AG04449 (cell line): ENCODE measurements around the gene STAB1.

Experiments used
- CTCF ChIA-PET: fragments of 350-600 bp; formaldehyde crosslinking; extraction: SDS; loops from one replicate; lab custom pipeline; 2021; ENCODE audit warnings: antibody characterized with exemption; lab: Yijun Ruan, JAX
- POLR2A ChIA-PET: fragments of 400-600, 350-600 bp; formaldehyde crosslinking; extraction: SDS; loops from one replicate; lab custom pipeline; 2020; ENCODE audit warnings: antibody characterized with exemption, inconsistent platforms; lab: Yijun Ruan, JAX
- DNase-seq: peaks from one replicate; pipeline ENCODE4 v3.0.0-alpha.2; 2010; ENCODE audit warnings: low read depth, low spot score
- H3K4me3 ChIP-seq: 2 replicates; pipeline ENCODE4 v1.5.1; 2011; ENCODE audit warnings: low read depth, mild to moderate bottlenecking, control low read depth, low read length
- TF ChIP-seq, protein P1 (sequence below): IDR thresholded peaks from one replicate; pipeline ENCODE4 v1.5.1; 2011; ENCODE audit warnings: mild to moderate bottlenecking, moderate library complexity, low read length, control low read depth, inconsistent platforms; ENCODE audit not compliant: insufficient read depth; ENCODE audit errors: missing control alignments

Gene STAB1

DNA sequence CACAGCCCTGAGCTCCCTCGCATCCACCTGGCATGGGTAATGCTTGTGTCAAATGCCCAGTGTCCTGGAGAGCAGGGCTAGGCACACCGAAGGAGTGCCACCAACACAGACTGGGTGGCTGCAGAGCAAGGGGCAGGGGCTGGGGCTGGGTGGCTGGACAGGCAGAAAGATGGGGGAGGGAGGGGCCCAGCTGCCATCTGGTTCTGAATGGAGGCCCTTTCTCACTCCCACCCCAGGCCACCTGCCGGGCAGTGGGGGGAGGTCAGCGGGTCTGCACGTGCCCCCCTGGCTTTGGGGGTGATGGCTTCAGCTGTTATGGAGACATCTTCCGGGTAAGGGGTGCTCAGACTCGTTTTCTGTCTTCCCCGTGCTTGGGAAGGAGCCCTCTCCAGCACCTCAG is 17.0 kb downstream of the STAB1 start:
- ChIA-PET POLR2A (no interaction called here), CTCF (interaction anchor here (1.2 kb wide), 1 partner anchor 40 kb away, joined by 3 read pairs; no protein-coding TSS in a partner anchor)
- H3K4me3 ChIP-seq, result no peak overlapping the region
- TF ChIP-seq, protein P1, sequence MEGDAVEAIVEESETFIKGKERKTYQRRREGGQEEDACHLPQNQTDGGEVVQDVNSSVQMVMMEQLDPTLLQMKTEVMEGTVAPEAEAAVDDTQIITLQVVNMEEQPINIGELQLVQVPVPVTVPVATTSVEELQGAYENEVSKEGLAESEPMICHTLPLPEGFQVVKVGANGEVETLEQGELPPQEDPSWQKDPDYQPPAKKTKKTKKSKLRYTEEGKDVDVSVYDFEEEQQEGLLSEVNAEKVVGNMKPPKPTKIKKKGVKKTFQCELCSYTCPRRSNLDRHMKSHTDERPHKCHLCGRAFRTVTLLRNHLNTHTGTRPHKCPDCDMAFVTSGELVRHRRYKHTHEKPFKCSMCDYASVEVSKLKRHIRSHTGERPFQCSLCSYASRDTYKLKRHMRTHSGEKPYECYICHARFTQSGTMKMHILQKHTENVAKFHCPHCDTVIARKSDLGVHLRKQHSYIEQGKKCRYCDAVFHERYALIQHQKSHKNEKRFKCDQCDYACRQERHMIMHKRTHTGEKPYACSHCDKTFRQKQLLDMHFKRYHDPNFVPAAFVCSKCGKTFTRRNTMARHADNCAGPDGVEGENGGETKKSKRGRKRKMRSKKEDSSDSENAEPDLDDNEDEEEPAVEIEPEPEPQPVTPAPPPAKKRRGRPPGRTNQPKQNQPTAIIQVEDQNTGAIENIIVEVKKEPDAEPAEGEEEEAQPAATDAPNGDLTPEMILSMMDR, result no peak
- no peak for DNase-seq

DNA sequence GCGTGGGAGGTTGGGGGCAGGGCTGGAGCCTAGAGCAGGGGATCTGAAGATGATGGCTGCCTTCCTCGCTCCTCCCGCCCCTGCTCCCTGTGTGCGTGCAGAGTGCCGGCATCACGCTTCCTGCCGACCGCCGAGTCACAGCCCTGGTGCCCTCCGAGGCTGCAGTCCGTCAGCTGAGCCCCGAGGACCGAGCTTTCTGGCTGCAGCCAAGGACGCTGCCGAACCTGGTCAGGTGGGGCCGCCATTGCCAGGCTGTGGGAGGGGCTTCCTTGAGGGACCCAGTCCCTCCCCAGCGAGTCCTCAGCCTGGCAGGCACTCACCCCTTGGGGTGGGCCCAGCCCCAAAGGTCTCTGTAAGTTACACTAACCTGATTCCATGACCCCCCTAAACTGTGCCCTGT is 17.6 kb downstream of the STAB1 start:
- ChIA-PET POLR2A (no interaction called here), CTCF (no interaction called here)
- H3K4me3 ChIP-seq, result no peak overlapping the region
- DNase-seq, result no peak
- TF ChIP-seq, protein P1, result no peak

DNA sequence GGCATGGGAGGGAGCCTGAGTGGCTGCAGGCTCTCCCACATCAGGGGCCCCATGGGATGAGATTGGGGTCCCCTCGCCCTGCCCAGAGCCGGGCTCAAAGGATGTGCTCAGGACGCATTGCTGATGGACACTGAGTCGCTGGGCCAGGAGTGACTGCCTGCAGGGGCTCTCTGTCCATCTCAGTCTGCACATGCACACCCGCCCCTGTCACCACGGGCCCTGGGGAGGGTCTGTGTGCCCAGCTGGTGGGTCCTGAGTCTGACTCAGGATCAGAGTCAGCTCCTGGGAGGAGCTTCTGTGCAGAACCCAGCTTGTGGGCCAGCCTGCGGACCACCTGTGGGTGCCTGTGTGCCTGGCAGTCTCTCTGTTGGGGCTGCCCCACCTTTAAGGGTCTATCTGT is 18.1 kb downstream of the STAB1 start:
- no peak overlapping the region for H3K4me3 ChIP-seq
- POLR2A ChIA-PET, result no interaction called here
- CTCF ChIA-PET, result no interaction called here
- no peak for DNase-seq
- TF ChIP-seq, protein P1, result no peak

DNA sequence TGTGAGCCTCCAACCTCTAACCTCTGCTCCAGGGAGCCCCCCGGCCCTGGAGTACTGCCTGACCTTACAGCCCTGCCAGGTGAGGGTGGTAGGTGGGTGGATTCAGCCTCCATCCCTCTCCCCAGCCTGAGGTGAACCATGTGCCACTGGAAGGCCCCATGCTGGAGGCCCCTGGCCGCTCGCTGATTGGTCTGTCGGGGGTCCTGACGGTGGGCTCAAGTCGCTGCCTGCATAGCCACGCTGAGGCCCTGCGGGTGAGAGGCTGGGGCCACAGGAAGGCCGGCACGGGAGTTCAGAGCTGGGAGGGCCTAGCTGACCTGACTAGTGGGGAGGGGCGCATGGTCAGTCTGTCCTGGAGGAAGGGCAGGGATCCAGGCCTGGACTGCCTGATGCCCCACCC is 19.4 kb downstream of the STAB1 start:
- DNase-seq, result no peak
- H3K4me3 ChIP-seq, result no peak overlapping the region
- ChIA-PET CTCF (no interaction called here), POLR2A (no interaction called here)
- TF ChIP-seq, protein P1, result no peak

DNA sequence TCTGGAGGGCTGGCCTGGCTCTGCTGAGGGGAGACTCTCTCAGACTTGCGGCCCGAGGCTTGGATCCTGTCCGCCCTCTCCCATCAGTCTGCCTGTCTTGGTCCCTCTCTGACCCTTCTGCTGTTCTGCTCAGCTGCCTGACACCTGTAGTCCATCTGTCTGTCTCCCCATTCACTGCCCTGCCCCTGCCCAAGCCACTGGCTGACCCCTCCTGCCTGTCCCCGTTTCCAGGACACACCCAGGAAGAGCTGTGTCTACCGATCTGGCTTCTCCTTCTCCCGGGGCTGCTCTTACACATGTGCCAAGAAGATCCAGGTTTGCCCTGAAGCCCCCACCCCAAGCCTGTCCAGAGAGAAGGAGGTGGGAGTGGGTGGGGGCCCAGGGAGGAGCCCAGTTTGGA is 20.1 kb downstream of the STAB1 start:
- ChIA-PET POLR2A (no interaction called here), CTCF (no interaction called here)
- TF ChIP-seq, protein P1, result no peak
- no peak for DNase-seq
- no peak overlapping the region for H3K4me3 ChIP-seq

DNA sequence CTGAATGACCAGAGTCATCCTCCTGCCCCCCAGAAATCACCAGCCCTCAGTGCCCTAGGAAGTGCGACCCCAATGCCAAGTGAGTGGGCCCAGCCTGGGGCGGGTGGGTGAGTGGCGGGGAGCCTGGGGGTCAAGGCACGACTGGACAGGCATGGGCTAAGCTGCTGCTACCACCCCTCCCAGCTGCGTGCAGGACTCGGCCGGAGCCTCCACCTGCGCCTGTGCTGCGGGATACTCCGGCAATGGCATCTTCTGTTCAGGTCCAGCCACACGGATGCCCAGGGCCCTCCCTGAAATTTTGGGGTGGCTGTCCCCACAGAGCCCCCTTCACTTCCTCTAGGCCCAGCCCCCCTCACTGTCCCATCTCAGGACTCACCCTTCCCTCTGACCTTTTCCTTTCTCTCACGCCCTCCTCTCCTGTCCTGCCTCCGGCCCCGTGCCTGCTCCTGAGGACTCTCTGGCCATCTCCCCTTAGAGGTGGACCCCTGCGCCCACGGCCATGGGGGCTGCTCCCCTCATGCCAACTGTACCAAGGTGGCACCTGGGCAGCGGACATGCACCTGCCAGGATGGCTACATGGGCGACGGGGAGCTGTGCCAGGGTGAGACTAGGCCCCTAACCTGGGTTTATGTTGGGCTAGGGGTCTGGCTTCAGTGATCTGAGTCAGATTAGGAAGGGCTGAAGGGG is 21.5 kb downstream of the STAB1 start:
- POLR2A ChIA-PET, result no interaction called here
- TF ChIP-seq, protein P1, result no peak
- no peak for DNase-seq
- H3K4me3 ChIP-seq, result no peak overlapping the region
- CTCF ChIA-PET, result interaction anchor here (1.0 kb wide), 1 partner anchor 89 kb away, joined by 3 read pairs; no protein-coding TSS in a partner anchor
